LNCAP (cell line): ENCODE results near the gene HIKESHI.

ENCODE experiments used
- TF ChIP-seq, protein P1 (sequence below): fragments of 450-650 bp; IDR thresholded peaks from 2 replicates; pipeline ENCODE4 v1.5.1; 2017; ENCODE audit warnings: mild to moderate bottlenecking

Gene HIKESHI

DNA sequence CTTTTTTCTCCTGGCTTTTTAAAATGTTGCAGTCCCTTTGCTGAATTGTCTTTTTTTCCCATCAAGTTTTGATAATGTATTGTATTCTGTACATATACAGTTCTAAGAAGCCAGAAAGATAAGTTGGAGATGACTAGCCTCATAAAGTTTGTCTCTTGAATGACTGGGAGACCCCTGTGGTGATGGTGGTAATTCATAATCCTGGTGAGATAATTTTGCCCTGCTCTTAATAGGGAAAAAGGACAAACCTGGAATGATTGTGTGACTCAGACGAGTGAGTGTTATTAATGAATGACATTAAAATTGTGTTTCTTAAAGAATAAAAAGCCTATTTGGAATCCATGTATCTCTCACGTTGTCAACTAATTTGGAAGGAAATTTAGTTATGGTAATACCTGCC is 1.2 kb downstream of the HIKESHI start:
- TF ChIP-seq, protein P1, sequence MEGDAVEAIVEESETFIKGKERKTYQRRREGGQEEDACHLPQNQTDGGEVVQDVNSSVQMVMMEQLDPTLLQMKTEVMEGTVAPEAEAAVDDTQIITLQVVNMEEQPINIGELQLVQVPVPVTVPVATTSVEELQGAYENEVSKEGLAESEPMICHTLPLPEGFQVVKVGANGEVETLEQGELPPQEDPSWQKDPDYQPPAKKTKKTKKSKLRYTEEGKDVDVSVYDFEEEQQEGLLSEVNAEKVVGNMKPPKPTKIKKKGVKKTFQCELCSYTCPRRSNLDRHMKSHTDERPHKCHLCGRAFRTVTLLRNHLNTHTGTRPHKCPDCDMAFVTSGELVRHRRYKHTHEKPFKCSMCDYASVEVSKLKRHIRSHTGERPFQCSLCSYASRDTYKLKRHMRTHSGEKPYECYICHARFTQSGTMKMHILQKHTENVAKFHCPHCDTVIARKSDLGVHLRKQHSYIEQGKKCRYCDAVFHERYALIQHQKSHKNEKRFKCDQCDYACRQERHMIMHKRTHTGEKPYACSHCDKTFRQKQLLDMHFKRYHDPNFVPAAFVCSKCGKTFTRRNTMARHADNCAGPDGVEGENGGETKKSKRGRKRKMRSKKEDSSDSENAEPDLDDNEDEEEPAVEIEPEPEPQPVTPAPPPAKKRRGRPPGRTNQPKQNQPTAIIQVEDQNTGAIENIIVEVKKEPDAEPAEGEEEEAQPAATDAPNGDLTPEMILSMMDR, result no peak

DNA sequence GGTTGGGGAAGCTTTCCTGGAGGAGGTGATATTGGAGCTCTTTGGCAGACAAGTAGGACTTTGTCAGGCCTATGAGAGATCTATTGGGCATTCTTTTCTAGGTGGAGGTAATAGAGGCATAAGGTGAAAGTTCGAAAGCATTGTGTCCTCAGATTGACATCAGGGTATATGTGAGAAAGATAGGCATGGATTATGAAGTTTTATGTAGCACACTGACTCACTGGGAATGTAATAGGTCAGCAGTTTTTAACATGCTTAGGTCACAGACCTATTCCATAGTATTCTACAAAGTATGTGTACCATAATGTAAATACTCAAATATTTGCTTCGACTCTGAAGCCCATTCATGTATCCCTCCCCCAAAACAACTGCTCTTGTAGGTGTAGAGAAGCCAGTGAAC is 11.8 kb downstream of the HIKESHI start:
- TF ChIP-seq, protein P1, result no peak

DNA sequence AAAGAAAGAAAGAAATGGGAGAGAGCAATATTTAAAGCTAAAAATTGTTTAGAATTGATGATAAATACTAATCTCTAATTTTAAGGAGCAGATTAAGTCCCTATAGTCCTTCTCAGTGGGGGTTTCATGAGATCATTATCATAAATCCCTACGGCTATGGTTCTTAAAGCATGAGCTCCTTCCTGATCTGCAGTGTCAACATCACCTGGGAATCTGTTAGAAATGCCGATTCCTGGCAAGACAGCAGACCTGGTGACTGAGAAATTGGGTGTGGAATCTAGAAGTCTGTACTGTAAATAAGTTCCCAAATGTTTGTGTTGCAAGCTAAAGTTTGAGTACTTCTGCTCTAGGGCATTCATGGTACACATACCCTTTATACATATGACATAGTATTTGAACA is 12.6 kb downstream of the HIKESHI start:
- TF ChIP-seq, protein P1, result no peak

DNA sequence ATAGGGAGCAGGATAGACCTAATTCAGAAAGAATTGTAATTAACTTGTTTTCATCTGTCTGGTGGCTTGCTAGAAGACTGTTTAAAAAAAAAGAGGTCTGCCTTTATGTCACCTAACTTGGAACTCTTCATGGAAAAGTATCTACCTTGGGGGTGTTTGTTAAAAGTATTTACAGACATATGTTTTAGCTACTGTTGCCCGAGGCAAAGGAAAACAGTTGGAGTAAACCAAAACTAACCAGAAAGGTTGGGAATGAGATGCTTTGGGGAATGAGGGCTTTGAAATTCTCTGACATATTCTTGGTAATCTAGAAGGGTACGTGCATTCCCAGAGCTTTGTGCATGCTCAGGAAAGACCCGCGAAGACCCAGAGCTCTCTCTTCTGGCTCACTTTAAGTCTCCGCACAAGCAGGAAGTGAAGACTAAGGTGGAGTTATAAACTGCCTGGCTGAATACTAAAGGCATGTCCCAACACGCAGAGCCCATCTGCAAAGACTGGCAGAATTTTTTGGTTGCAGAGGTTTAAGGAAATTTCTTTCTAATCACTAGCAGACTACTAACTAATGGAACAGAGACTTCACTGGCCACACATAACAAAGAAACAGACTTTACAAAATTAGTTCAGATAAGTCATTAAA is 33.2 kb downstream of the HIKESHI start:
- TF ChIP-seq, protein P1, result no peak

DNA sequence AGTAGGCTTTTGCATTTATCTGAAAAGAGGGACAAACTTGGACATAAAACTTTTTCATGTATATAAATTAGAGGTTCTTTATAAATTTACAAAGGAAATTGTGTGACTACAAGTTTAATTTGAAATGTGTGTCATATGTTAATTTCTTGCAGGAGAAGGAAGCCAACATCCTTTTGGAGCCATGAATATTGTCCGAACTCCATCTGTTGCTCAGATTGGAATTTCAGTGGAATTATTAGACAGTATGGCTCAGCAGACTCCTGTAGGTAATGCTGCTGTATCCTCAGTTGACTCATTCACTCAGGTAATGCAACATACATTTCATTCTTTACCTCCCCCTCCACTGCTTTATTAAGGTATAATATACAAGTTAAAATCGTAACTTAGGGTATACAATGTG is 35.2 kb downstream of the HIKESHI start:
- TF ChIP-seq, protein P1, result no peak

DNA sequence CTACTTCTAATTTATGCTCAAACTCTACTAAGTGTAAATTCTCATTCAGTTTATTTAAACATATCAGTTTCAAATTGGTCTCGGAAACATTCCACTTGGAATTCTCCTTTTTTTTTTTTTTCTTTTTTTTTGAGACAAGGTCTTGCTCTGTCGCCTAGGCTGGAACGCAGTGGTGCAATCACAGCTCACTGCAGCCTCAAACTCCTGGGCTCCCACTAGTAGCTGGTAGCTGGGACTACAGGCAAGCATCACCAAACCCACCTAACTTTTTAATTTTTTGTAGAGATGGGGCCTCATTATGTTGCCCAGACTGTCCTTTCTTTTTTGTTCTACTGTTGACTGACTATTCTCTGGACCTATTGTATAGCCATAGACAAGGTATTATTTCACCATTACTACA is 39.3 kb downstream of the HIKESHI start:
- TF ChIP-seq, protein P1, result no peak

DNA sequence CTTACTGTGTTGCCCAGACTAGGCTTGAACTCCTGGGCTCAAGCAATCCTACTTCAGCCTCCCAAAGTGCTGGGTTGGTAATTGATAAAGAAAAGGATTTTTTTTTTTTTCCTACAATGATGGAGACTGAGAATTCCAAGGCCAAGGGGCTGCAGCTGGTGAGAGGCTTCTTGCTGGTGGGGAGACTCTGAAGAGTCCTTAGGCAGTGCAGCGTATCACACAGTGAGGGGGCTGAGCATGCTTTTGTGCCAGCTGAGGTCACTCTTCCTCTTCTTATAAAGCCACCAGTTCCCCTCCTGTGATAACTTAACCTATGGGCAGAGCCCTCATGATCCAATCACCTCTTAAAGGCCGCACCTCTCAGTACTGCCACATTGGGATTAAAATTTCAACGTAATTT is 44.5 kb downstream of the HIKESHI start:
- TF ChIP-seq, protein P1, result no peak

DNA sequence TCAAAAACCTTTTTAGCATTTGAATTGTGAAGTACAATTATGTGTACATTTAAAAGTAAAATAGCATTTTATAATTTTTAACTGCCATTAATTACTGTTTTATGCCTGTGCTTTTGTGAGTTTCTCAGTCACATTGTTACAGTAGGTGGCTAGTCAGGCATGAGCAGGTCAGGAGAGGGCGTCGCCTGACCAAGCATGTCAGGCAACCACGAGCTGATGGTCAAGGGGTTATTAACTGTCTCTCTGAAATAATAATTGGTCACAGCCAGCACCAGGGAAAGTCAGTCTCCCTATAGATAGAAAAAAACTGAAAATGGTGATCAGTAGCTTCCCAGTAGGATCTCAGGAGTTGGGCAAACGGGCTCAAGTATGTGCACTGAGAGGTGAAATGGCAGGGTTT is 53.2 kb downstream of the HIKESHI start:
- TF ChIP-seq, protein P1, result no peak
